SIG-M5 treated with dmso at 0.1 percent for 504 hours (cell line): ENCODE data around the gene CTCF.

ENCODE experiments used
- DNase-seq: peaks from one replicate; lab custom pipeline; 2025; ENCODE audit not compliant: unreplicated experiment; lab: John Stamatoyannopoulos, UW

CTCF gene

GRCh38 chr16:67649494-67649931 lies 87.2 kb downstream of the CTCF start:
- no peak for DNase-seq

GRCh38 chr16:67650023-67650422 lies 87.7 kb downstream of the CTCF start:
- DNase-seq: no peak

GRCh38 chr16:67651039-67651438 lies 88.7 kb downstream of the CTCF start:
- no peak for DNase-seq

- no peak for DNase-seq
Measured at GRCh38 chr16:67651847-67652246, 89.5 kb downstream of the CTCF start.

- DNase-seq: no peak
Measured at GRCh38 chr16:67652578-67653127, 90.3 kb downstream of the CTCF start.

GRCh38 chr16:67653128-67653788 lies 90.9 kb downstream of the CTCF start:
- DNase-seq: no peak

- DNase-seq: no peak
Measured at GRCh38 chr16:67653789-67654402, 91.6 kb downstream of the CTCF start.

- DNase-seq: no peak
Measured at GRCh38 chr16:67654403-67654911, 92.1 kb downstream of the CTCF start.

GRCh38 chr16:67655363-67655762 lies 93.0 kb downstream of the CTCF start:
- no peak for DNase-seq

GRCh38 chr16:67656344-67657016 lies 94.2 kb downstream of the CTCF start:
- DNase-seq: no peak

- DNase-seq: no peak
Measured at GRCh38 chr16:67657017-67657608, 94.8 kb downstream of the CTCF start.

- no peak for DNase-seq
Measured at GRCh38 chr16:67657751-67658518, 95.6 kb downstream of the CTCF start.

- DNase-seq: no peak
Measured at GRCh38 chr16:67658849-67659674, 96.7 kb downstream of the CTCF start.

- DNase-seq: peak; percentile 78
Measured at GRCh38 chr16:67659675-67660563, 97.6 kb downstream of the CTCF start, which contains the start of gene ACD. ACD (minus strand) TSS chr16:67660260; CDS start chr16:67660220, 40 bp downstream.

GRCh38 chr16:67660564-67661028 lies 98.3 kb downstream of the CTCF start, which contains the start of gene PARD6A:
PARD6A (plus strand) TSS chr16:67660960; CDS start chr16:67661039, 79 bp downstream.
- DNase-seq: peak; percentile 94

- no peak for DNase-seq
Measured at GRCh38 chr16:67661101-67661761, 98.9 kb downstream of the CTCF start.

GRCh38 chr16:67661886-67662652 lies 99.7 kb downstream of the CTCF start:
- DNase-seq: no peak
